ENCODE measurements around the gene PLPP6. TPM values are rescaled to one million over a fixed set of nuclear protein-coding genes. Genes with fewer than 3 reads are reported as not detected.

PLPP6 gene
- total RNA-seq, 1 donor: 1.1 TPM

DNA sequence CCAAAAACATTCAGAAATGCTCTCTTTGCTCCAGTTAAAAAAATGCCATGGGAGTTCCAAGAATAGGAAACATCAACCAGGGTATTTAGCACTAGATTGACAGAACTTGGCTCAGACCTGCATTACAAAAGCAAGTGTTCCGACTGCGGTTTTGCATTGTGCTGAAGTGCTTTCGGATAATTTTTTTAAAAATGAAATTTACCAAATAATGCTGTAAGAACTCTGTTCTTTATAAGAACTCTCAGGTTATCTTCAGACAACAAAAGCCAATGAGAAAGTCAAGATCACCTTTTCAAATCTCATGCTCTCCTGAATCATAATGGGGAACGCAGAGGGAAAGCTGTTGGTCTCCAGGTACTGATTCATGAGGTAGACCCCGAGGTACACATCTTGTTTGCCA, 483 bp upstream of the PLPP6 start:
- DNase-seq (ENCODE audit: low read depth in 2 of 3, low spot score in 2 of 3): no peak

DNA sequence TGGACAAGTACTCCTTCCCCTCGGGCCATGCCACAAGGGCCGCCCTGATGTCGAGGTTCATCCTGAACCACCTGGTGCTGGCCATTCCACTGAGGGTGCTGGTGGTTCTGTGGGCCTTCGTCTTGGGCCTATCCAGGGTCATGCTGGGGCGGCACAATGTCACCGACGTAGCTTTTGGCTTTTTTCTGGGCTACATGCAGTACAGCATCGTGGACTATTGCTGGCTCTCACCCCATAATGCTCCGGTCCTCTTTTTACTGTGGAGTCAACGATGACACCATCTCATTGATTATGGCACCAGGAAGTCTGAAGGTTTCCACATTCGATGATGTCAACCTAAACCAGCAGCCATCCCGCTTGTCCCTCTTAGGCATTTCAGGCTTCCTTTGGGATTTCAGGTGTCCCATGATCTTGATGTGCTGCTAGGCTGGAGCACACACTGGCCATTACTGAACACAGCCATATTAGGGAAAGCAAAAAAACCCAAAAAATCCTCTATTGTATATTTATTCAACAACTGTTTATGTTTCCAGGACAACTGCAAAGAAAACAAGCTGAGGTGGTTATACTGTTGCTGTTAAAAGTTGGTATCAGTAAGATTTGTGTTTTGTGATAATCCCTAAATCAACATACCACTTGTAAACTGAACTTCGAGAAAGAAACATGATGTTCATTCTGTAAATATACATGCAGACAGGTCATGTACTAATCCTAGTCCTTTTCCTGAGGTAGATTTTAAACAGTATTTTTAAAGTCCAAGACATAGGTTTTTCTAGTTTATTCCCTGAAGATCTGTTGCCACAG, 1.1 kb downstream of the PLPP6 start:
- DNase-seq (ENCODE audit: low read depth in 2 of 3, low spot score in 2 of 3): no peak

DNA sequence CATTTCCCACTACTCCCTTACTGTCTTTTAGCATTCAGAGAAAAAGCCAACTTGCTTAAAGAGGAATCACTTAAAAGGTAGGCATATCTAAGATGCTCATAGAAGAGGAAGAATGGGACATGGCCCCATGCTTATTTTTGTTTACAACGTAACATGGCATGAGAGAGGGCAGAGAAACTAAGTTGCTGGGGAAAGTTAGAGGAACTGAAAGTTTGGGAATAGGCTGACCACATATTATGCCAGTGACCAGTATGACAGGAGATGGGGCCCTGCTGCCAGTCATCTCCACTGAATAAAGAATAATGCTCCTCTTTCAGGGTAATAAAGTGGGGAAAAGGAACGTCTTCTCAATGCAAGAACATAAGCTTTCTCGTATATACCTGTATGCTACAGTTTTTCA, 1.9 kb downstream of the PLPP6 start:
- DNase-seq (ENCODE audit: low read depth in 2 of 3, low spot score in 2 of 3): no peak

DNA sequence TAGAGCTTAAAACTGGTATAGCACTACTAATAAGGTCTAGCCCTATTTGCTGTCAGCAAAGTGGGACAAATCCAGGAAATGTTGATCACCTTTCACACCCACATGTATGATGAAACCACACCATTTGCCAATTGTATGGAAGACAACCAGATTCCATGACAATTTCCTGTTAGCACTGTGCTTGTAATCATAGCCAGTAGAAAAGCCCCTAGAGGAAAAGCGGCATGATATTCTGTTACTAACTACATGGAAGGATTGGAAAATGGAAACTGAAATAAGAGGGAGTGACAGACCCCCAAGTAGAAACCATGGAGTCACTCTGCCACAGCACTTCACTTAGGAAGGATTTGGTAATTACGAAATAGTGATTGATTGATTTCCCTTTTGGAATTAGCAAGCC, 3.3 kb downstream of the PLPP6 start:
- no peak for DNase-seq (ENCODE audit: low read depth in 2 of 3, low spot score in 2 of 3)

DNA sequence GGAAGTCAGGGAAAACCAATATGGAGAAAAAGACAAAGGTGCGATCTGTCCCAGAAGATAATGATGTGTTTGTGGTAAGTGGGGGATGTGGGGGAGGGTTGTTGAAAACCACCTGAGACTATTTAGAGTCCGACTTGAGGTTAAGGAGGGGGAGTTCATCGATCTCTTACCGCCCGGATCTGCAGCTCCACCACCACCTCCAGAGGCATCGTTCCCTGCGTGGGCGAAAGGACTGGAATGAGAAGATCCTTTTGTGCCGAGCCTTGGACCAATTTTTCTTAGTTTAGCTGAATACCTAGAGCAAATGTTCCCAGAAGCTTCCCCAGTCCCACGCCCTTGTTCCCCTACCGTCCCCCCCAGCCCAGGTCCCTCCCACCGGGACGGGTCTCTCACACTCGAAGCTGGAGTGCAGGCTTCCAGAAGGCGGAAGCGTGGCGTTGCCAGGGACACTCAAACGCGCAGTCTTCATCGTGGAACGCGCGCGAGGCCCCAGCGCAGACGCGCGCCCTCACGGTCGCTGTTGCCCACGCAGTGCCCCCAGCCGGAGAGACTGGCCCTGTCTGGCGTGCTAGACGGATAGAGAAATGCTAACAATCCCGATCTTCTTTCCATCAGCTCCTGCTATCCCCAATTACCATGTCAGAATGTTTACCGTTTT, 4.1 kb downstream of the PLPP6 start, which contains the start of gene SPATA6L:
Gene SPATA6L, minus strand, starts transcription at position 439 of the 658 bp plus-strand sequence. Its CDS starts 230 bp downstream, at position 209.
- peak in 2 of 3 donors; percentile 58 to 61 for DNase-seq (ENCODE audit: low read depth in 2 of 3, low spot score in 2 of 3)

GRCh38 chr9:4667681-4668080, 5.6 kb downstream of the PLPP6 start:
- no peak for DNase-seq (ENCODE audit: low read depth in 2 of 3, low spot score in 2 of 3)

GRCh38 chr9:4668604-4669003, 6.5 kb downstream of the PLPP6 start:
- DNase-seq (ENCODE audit: low read depth in 2 of 3, low spot score in 2 of 3): no peak

GRCh38 chr9:4669890-4670289, 7.8 kb downstream of the PLPP6 start:
- DNase-seq (ENCODE audit: low read depth in 2 of 3, low spot score in 2 of 3): no peak

DNA sequence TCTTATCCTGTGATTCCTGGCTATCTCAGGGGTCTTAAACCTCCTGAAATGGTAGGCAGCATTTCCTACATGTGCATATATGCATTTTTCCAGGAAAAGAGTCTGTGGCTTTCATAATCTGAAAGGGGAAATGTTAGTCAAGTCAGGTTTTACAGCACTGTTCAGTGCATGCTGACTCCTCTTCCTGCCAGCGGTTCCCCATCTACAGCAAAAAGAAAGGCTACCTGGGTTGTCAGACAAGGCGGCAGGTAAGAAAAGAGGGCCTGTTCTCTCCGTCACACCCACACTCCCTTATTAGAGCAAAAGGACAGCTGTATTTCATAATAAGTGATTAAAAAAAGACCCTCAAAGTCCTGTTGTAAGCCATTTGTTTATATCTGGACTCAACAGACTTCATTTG, 8.5 kb downstream of the PLPP6 start:
- no peak for DNase-seq (ENCODE audit: low read depth in 2 of 3, low spot score in 2 of 3)

GRCh38 chr9:4671737-4672136, 9.6 kb downstream of the PLPP6 start:
- DNase-seq (ENCODE audit: low read depth in 2 of 3, low spot score in 2 of 3): no peak

DNA sequence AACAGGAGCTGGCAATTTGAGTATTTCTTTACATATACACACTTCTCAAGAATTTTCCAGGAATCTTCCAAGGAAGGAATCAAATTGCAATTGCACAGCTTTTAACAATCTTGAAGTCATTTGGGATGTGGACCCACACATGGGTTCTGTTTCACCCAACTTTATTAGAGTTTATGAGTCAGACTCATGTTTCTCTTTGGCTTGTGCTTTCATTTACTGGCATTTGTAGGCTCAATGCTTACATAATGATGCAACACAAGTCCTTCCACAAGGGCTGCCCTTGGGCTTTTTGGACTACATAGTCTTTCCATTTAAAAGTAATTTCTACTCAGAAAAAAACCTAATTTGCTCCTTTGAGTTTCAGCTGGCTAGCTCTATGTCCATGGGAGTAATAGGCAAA, 12.7 kb downstream of the PLPP6 start:
- no peak for DNase-seq (ENCODE audit: low read depth in 2 of 3, low spot score in 2 of 3)

DNA sequence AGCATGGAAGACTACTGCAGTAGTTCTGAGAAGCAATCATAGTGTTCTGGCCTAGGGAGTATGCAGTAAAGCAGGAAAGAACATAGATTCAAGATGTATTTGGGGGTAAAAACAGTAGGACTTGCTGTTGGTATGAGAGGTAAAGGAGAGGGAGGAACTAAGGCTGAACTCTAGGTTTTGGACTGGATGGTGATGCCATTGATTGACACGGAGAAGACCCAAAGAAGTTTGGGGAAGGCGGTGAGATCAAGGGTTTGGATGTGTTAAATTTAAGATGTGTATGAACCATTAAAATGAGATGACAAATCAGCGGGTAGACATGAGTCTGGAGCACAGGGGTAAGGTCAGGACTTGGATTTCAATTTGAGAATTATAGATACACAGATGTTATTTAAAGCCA, 15.3 kb downstream of the PLPP6 start:
- DNase-seq (ENCODE audit: low read depth in 2 of 3, low spot score in 2 of 3): no peak

GRCh38 chr9:4678679-4679267, 16.7 kb downstream of the PLPP6 start:
- peak in 1 of 3 donors; percentile 67 for DNase-seq (ENCODE audit: low read depth in 2 of 3, low spot score in 2 of 3)

GRCh38 chr9:4679268-4680172, 17.4 kb downstream of the PLPP6 start, which contains the start of gene CDC37L1:
TSS of gene CDC37L1 (plus strand) at chr9:4679569. CDS start at chr9:4679768, 199 bp downstream.
- peak; percentile 96 to 97 (median 96) for DNase-seq (ENCODE audit: low read depth in 2 of 3, low spot score in 2 of 3)

DNA sequence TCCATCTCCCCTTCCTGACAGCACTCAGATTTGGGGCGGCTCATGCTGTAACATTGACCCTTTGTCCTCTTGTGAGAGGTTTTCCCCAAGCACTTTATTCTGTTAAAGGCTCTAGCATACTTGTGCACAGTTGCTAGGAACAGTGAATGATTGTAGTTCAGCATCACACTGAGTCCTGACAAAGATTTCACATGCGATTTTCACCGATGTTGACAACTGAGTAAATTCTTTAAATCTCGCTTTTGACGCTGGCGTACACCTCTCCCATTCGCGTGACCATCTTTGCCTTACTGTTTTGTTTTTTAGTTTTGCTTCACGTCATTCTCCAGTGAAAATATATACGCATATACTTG, 18.1 kb downstream of the PLPP6 start:
- DNase-seq (ENCODE audit: low read depth in 2 of 3, low spot score in 2 of 3): no peak

- no peak for DNase-seq (ENCODE audit: low read depth in 2 of 3, low spot score in 2 of 3)
Measured at GRCh38 chr9:4680750-4681149, 18.7 kb downstream of the PLPP6 start.

GRCh38 chr9:4684820-4685219, 22.7 kb downstream of the PLPP6 start:
- DNase-seq (ENCODE audit: low read depth in 2 of 3, low spot score in 2 of 3): no peak

GRCh38 chr9:4686112-4686511, 24.0 kb downstream of the PLPP6 start:
- no peak for DNase-seq (ENCODE audit: low read depth in 2 of 3, low spot score in 2 of 3)

- no peak for DNase-seq (ENCODE audit: low read depth in 2 of 3, low spot score in 2 of 3)
Measured at GRCh38 chr9:4686584-4686983, 24.5 kb downstream of the PLPP6 start.

GRCh38 chr9:4689021-4689420, 26.9 kb downstream of the PLPP6 start:
- no peak for DNase-seq (ENCODE audit: low read depth in 2 of 3, low spot score in 2 of 3)

- no peak for DNase-seq (ENCODE audit: low read depth in 2 of 3, low spot score in 2 of 3)
Measured at GRCh38 chr9:4689687-4690104, 27.6 kb downstream of the PLPP6 start.

All from hematopoietic multipotent progenitor cell (in vitro differentiated cells).